NCI-H524 treated with DMSO at 0.1 percent for 48 hours (cell line): ENCODE data around the gene STIP1.

ENCODE experiments used
- DNase-seq: peaks from one replicate; lab custom pipeline; 2025; lab: John Stamatoyannopoulos, UW

STIP1 gene

DNA sequence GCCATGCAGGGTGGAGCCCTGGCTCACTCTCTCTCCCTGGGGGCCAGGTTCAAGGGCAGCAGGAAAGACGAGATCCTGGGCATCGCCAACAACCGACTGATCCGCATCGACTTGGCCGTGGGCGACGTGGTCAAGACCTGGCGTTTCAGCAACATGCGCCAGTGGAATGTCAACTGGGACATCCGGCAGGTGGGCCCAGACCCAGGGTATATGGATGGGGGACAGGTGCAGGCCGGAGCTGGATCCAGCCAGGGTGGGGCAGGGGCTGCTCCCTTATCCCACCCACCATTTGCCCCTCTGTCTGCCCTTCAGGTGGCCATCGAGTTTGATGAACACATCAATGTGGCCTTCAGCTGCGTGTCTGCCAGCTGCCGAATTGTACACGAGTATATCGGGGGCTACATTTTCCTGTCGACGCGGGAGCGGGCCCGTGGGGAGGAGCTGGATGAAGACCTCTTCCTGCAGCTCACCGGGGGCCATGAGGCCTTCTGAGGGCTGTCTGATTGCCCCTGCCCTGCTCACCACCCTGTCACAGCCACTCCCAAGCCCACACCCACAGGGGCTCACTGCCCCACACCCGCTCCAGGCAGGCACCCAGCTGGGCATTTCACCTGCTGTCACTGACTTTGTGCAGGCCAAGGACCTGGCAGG lies 37.2 kb downstream of the STIP1 start:
- DNase-seq = peak; percentile 22

DNA sequence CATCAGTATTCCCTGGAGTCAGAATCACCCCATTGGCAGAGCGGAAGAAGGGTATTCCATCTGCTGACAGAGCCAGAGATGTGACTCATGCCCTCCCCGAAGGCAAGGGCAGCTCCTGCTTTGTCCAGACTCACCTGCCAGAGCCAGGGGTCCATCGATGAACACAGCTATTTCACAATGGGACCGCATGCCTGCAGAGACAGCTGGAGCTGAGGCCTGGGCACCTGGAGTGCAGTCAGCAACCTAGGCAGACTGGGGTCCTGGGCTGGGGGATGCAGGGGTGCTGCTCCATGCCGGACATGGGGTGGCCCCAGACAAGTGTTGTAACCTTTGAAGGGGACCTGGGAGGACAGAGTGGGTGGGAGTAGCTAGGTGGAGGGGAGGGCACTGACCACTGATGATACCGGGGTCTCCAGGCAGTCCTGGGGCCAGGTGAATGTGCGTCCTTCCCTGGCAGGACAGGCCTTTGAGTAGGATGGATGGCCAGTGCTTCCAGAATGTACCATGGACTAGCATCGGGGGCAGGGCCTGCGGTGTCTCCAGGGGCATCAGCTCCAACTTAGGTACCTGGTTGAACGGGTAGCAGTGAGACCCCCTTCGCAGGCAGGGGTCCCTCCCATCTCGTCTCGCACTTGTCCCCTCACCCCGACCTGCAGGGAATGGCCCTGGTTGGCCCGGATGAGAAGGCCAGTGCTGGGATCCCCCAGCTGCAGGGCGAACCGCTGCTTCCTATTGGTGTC lies 38.4 kb downstream of the STIP1 start:
- DNase-seq = no peak

DNA sequence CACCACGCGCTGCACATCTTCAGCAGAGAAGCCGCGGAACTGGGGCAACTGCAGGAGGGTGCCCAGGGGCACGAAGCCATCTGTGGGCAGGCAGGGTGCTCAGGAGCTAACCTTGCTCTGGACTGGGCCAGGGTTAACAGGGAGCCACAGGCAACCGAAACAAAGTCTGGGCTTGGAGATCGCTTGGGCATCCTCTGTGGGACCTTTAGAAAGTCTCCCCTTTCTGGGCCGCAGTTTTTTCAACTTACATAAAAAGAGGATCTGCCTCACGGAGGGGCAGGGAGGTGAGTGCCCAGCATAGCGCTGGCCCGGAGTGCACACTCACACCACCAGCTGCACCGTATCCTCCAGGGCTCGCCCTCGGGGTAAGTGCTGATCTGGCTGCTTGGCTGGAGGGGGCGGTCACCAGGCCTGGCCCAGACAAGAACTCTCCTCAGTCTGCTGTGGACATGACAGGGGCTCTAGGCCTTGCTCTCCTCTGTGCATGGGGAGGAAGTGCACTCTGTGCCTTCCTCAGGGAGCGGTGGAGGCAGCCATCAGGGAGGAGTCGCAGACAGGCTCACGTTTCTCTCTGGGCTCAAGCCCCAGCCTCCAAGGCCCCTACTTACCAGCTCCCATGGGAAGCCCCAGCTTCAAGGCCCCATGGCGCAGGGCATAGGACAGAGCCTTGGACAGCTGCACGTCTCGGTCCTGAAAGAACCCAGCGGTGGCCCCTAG lies 39.1 kb downstream of the STIP1 start:
- DNase-seq = no peak

DNA sequence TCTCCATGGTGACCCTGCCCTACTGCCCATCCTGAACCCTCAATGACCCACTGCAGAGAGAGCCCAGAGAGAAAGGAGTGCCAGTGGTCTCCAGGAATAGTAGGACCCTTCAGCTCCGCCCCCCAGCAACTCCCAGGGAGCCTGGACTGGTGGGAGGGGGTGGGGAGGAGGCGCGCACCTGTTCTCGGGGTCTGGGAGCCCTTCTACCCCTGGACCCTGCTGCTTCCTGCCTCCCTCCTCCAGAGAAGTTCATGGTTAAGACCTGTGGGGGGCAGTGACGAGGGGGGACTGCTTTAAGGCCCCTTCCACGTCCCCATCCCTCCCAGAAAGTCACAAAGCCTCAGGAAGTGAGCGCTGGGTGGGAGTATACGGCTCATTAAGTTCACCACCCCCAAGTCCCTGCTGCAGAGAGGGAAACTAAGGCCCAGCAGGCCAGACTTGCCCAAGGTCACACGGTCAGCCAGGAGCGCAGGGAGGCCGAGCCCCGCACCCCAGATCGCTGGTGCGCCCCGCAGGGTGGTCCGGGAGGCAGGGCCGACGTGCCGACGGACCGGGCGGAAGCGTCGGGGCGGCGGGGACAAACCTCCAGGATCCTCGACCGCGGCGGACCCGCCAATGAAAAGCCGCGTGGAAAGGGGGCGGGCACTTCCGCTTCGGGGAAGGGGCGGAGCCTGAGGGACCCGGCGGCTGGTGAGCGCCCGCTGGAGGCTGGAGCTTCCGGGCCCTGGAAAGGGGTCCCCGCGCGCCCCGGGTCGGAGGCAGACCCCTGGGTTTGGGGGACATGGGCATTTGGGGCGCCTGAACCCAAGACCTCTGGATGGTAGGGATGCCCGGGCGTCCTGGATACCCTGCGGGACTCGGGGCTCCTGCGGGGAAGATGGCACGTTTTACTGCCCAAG lies 39.9 kb downstream of the STIP1 start, which contains the start of the genes NUDT22 and TRPT1:
Gene NUDT22 (plus strand): TSS at position 667 of the 899 bp plus-strand sequence. CDS start 379 bp downstream, outside the sequence.
Gene TRPT1 (minus strand): TSS at position 579 of the 899 bp plus-strand sequence. CDS start 326 bp downstream, at position 253.
- DNase-seq = peak; percentile 25

DNA sequence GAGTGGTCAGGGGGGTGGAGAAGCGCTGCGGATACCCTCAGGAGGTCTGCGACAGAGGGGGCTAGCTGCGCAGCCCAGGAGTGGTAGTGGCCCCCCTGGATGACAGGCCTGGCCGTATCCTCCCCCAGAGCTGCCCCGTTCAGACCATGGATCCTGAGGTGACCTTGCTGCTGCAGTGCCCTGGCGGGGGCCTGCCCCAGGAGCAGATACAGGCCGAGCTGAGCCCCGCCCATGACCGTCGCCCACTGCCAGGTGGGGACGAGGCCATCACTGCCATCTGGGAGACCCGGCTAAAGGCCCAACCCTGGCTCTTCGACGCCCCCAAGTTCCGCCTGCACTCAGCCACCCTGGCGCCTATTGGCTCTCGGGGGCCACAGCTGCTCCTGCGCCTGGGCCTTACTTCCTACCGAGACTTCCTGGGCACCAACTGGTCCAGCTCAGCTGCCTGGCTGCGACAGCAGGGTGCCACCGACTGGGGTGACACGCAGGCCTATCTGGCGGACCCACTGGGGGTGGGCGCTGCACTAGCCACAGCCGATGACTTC lies 40.6 kb downstream of the STIP1 start:
- DNase-seq = peak; percentile 54

DNA sequence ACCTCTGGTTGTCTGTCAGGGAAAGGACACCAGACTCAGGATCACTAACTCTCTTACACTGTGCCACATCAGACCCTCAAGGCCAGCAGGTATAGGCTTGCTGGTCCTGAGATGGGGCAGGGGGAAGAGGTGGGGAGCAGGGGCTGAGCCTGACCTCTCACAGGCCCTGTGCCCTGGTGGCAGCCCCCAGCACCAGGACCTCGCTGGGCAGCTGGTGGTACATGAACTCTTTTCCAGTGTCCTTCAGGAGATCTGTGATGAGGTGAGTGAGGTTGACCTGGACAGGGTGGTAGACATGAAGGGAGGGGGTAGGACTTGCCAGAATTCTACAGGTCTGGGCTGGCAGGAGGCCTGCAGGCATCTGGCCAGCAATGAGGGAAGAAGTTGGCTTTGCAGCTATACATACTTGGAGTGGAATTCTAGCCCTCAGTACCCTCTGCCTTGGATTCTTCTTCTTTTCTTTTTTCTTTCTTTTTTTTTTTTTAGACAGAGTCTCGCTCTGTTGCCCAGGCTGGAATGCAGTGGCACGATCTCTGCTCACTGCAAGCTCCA lies 41.5 kb downstream of the STIP1 start:
- DNase-seq = no peak

DNA sequence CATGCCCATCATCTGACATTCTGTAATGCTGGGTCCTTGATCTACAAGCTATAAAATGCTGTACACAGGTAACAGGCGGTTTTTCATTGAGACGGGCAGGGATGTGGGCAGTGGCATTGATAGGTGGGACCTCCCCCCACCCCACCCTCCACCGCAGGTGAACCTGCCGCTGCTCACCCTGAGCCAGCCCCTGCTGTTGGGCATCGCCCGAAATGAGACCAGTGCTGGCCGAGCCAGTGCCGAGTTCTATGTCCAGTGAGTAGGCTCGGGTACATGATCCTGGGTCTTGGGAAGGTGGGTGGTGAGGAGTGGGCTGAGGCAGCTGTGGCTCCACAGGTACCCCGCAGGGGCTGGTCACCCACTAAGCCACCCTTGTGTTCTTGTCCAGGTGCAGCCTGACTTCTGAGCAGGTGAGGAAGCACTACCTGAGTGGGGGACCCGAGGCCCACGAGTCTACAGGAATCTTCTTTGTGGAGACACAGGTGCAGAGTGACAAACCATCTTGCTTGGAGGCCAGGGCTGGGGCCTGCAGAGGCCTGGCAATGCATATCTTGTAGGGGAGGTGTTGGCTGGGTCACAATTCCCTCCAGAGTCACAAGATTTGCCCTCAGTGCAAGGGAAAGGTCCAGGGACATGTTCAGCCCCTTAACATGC lies 43.2 kb downstream of the STIP1 start:
- no peak for DNase-seq

DNA sequence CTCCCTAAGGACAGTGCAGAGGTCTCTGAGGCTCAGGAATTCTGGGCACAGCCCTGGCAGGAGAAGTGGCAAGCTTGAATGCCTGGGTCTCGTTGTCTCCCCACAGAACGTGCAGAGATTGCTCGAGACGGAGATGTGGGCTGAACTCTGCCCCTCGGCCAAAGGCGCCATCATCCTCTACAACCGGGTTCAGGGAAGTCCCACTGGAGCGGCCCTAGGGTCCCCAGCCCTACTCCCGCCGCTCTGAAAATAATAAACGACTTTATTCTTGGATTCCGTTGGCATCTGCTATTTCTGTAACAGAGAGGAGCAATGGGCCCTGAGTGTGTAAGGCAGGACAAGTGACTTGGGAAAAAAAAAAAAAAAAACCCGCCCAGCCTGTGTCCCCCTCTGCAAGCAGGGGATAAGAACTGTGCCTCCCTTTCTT lies 43.8 kb downstream of the STIP1 start:
- no peak for DNase-seq

DNA sequence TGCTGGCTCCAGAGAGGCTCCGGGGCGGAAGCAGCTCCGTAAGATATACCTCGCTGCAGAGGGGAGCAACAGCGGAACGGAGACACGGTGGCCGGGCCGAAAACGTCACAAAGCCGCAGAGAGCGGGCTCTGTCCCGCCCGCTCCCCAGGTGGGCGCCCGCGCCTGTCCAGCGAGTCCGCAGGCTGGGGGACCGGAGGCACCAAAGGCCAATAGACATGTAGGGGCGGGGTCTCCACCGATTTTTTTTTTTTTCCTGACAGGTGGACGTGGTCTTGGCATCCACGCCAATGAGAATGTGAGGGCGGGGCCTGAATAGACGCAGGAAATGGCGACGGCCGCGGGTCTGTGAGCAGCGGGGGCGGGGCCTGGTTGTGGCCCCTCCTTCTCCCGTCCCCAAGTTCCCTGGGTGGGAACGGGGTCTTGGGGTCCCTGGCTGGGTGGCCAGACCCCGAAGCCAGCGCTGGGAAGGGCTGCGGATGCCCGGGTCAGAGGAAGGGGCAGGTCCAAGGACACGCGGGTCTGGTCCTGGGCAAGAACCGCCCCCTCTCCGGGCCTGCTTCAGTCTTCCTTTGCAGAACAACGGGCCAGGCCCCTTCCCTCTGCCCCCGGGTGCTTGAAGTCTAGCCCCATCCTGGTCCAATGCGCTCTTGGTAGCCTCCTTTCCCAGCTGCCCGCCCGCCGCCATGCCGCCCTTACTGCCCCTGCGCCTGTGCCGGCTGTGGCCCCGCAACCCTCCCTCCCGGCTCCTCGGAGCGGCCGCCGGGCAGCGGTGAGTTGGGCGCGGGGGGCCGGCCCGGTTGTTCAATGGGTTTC lies 44.4 kb downstream of the STIP1 start, which contains the start of gene DNAJC4:
Gene DNAJC4 (plus strand): TSS at position 378 of the 814 bp plus-strand sequence. CDS start 307 bp downstream, at position 685.
- peak; percentile 64 for DNase-seq

DNA sequence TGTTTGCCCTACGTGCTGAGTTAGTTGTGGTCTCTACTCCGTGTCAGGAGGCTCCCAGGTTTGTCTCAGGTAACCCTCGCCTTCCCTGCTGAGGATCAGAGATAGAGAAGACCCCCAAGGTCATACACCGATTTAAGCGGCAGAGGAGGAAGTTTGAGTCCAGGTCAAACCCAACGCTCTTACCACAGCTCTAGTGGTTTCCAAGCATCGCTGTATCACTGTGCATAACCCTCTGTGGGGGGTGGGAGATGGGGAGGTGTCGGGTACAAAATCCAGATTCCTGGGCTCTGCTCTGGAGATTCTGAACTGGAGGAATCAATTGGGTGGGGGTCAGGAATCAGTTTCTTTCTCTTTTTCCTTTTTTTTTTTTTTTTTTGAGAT lies 45.0 kb downstream of the STIP1 start:
- DNase-seq = no peak

DNA sequence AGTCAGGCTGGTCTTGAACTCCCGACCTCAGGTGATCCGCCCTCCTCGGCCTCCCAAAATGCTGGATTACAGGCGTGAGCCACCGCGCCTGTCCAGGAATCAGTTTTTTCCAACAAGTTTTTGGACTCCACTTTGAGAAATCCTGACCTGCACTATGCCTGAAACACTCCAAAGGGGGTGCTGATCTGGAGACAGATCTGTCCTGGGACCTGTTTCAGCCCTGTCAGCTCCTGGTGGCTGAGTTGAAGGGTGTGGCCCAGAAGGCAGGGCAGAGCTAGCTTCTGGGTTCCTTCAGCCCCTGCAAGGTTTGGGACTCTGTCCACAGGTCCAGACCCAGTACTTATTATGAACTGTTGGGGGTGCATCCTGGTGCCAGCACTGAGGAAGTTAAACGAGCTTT lies 45.6 kb downstream of the STIP1 start:
- DNase-seq = no peak

DNA sequence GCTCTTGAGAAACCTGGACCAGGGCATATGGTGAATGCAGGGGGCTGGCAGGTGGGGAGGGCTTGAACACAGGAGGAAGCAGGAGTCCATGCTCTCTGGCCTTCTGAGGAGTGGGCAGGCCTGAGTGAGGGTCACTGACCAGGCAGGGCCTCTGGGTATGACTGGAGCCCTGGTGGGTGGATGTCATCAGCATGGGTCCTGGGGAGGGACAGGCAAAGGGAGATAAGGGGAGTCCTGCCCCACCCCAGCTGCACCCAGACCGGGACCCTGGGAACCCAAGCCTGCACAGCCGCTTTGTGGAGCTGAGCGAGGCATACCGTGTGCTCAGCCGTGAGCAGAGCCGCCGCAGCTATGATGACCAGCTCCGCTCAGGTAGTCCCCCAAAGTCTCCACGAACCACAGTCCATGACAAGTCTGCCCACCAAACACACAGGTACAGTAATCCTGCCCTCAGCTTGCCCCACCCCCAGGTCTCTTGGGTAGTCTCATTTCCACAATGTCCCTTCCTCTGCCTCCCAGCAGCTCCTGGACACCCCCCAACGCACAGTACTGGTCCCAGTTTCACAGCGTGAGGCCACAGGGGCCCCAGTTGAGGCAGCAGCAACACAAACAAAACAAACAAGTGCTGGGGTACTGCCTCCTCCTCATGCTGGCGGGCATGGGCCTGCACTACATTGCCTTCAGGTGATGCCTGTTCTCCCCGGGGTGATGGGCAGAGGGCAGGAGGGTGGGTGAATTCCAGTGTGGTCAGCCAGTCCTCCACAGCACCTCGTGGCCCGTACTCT lies 46.4 kb downstream of the STIP1 start:
- no peak for DNase-seq

DNA sequence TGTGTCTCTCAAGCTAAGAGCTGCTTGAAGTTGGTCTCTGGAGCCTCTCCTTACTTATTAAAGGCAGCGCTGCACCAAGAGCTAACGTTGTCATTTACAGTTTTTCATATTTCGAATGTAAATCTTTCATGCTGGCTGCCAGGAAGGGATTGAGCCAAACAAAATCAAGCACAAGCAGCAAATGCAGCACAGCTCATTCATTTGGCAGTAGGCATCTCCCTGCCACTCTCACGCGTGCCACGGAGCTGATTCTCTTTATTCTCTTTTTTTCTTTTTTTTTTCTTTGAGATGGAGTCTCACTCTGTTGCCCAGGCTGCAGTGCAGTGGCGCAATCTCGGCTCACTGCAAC lies 47.0 kb downstream of the STIP1 start:
- DNase-seq = no peak

DNA sequence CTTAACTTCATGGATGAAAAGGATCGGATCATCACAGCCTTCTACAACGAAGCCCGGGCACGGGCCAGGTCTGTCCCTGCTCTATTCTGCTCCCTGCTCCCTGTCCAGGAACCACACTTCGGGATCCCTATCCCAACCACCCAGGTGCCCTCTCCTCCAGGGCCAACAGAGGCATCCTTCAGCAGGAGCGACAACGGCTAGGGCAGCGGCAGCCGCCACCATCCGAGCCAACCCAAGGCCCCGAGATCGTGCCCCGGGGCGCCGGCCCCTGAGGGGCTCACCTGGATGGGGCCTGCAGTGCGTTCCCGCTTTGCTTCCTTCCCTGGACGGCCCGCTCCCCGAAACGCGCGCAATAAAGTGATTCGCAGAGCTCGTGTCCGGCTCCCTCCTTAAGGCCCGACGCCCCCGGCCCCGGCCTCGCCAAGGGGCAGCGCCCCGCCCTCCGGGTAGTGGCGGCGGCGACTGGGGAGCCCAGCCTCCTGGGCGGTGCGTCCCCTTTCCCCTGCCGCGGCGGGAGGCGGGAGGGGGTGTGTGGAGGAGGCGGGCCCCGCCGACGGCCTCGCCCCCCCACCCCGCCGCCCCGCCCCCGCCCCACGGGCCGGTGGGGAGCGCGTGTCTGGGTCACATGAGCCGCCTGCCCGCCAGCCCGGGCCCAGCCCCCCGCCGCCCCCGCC lies 48.1 kb downstream of the STIP1 start, which contains the start of gene VEGFB:
Gene VEGFB (plus strand): TSS at position 672 of the 674 bp plus-strand sequence. CDS start 250 bp downstream, outside the sequence.
- DNase-seq = no peak

DNA sequence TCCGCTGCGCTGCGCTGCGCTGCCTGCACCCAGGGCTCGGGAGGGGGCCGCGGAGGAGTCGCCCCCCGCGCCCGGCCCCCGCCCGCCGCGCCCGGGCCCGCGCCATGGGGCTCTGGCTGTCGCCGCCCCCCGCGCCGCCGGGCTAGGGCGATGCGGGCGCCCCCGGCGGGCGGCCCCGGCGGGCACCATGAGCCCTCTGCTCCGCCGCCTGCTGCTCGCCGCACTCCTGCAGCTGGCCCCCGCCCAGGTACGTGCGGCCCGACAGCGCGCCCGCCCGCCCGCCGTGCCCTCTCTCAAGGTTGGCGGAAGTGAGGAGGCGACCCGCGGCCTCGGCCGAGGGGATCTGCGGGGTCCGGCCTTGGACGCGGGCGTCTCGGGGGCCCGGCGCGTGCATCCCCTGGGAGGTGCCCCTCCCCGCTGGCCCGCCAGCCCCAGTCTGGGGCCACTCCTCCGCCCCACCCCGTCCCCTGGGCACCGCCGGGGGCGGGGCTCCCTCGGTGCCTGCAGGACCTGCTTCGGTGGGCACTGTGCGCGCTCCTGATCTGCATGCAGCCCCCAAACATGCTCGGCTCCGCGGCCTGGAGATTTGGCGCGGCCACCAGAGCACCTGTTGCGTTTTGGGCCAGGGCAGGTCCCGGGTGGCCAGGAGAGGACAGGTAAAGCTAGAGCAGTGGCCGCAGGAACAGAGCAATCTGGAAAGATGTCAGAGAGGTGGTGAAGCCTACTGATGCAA lies 48.8 kb downstream of the STIP1 start:
- no peak for DNase-seq

DNA sequence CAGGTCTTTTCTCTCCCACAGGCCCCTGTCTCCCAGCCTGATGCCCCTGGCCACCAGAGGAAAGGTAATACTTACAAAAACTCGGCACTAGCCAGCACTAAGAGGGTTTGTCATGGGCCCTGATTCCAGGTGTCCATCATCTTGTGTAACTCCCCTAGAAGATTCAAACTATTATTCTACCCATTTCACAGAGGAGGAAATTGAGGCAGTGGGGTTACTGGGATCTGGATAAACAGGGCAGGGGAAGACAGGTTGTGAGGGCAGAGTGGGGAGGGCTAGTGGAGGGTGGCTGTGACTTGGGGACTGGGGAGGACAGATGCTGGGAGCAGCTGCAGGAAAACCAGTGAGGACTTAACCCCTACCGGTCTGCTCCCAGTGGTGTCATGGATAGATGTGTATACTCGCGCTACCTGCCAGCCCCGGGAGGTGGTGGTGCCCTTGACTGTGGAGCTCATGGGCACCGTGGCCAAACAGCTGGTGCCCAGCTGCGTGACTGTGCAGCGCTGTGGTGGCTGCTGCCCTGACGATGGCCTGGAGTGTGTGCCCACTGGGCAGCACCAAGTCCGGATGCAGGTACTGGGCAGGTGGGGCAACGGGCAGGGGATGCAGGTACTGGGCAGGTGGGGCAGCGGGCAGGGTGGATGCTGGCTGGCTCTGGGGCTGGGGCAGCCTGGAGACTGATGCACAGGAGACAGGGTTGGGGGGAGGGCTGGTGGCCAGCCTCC lies 49.6 kb downstream of the STIP1 start:
- no peak for DNase-seq

DNA sequence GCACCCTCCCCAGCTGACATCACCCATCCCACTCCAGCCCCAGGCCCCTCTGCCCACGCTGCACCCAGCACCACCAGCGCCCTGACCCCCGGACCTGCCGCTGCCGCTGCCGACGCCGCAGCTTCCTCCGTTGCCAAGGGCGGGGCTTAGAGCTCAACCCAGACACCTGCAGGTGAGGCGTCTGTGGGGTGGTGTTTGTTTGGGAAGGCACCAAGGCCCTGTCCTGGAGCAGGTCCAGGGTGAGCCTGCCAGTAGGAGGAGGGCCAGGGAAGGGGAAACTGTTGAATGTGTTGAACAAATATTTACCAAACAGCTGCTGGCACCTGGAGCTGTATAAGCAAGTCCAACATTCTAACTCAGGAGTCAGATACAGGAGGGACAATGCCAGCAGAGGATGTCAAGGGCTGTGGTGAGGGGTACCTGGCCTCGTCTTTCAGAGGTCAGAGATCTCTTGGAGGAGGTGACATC lies 51.5 kb downstream of the STIP1 start:
- DNase-seq = no peak
